Naive thymus-derived CD8-positive, alpha-beta T cell (primary cell): ENCODE measurements around the gene IQSEC3. TPM values are rescaled to one million over a fixed set of nuclear protein-coding genes. Genes with fewer than 3 reads are reported as not detected.

Experiments used
- ATAC-seq, 2 donors: fragments of 150-1000 bp; cut with Tn5 transposase in 1 of 2; sonication (Bioruptor Pico), chemical (Tn5 transposase) in 1 of 2; 1 replicate in 1 of 2; 2 replicates in 1 of 2; pipeline ENCODE4 v1.10.0; 2021; ENCODE audit warnings: mild to moderate bottlenecking in 2 of 2, moderate library complexity in 2 of 2
- POLR2A ChIA-PET: fragments of 350-600 bp; sonication (Branson Sonifier 250); formaldehyde crosslinking; loops from one replicate; lab custom pipeline; 2021; ENCODE audit warnings: antibody characterized with exemption; lab: Charles Lee
- DNase-seq, 10 donors: peaks; one replicate each; pipeline versions ENCODE4 v3.0.0 to v3.0.0-alpha.2; 2020 to 2022
- H3K27ac Mint-ChIP-seq, 10 donors: one replicate each; pipeline ENCODE4 v1.8.0; 2020 to 2022; ENCODE audit warnings: mild to moderate bottlenecking in 10 of 10, mixed read lengths in 10 of 10, moderate library complexity in 4 of 10, inconsistent platforms in 1 of 10
- H3K27me3 Mint-ChIP-seq, 5 donors: one replicate each; pipeline ENCODE4 v1.8.0; 2021 to 2022; ENCODE audit warnings: mixed read lengths in 5 of 5
- H3K36me3 Mint-ChIP-seq, 3 donors: one replicate each; pipeline ENCODE4 v1.8.0; 2020 to 2022; ENCODE audit warnings: mixed read lengths in 3 of 3, mild to moderate bottlenecking in 2 of 3, inconsistent platforms in 1 of 3
- H3K4me1 Mint-ChIP-seq, 4 donors: one replicate each; pipeline ENCODE4 v1.8.0; 2021 to 2022; ENCODE audit warnings: mixed read lengths in 4 of 4
- H3K4me3 Mint-ChIP-seq, 10 donors: one replicate each; pipeline ENCODE4 v1.8.0; 2020 to 2022; ENCODE audit warnings: mild to moderate bottlenecking in 10 of 10, mixed read lengths in 10 of 10, moderate library complexity in 6 of 10, inconsistent platforms in 1 of 10
- H3K9me3 Mint-ChIP-seq, 9 donors: one replicate each; pipeline ENCODE4 v1.8.0; 2020 to 2022; ENCODE audit warnings: mixed read lengths in 9 of 9, mild to moderate bottlenecking in 3 of 9, inconsistent platforms in 1 of 9, moderate library complexity in 1 of 9
- polyA plus RNA-seq, 3 donors: library from polyadenylated mRNA; unstranded; fragments of 300-500 nt; fragmentation: Illumina TruSeq; gene quantifications; one replicate each; pipeline ENCODE4 v1.2.3, GENCODE V29; 2021
- total RNA-seq, 8 experiments: library from RNA in 2 of 8; stranded (reverse) in 2 of 8; gene quantifications; one replicate each; pipeline ENCODE4 v1.2.3 and lab custom pipeline; 2021 to 2026

The IQSEC3 gene
- total and polyA plus RNA-seq, 5 experiments from 2014 or later, result 0.42 to 19.3 (median 1.1) TPM

- POLR2A ChIA-PET, result no interaction called here
- Mint-ChIP-seq H3K36me3 (no peaks in the 10 kb centered on the region), H3K4me1 (peaks cover 8 to 12% (median 10%) of the 10 kb centered on the region in 4 donors), H3K4me3 (no peak overlapping the region), H3K27ac (no peak overlapping the region), H3K27me3 (peaks cover 0 to 13% (median 0%) of the 10 kb centered on the region in 5 donors), H3K9me3 (no peaks in the 10 kb centered on the region)
- no peak for DNase-seq
- no peak for ATAC-seq
Observed at GRCh38 chr12:156945-157344, 90.4 kb downstream of the IQSEC3 start.

GRCh38 chr12:157644-158043 lies 91.1 kb downstream of the IQSEC3 start:
- Mint-ChIP-seq H3K27ac (no peak overlapping the region), H3K36me3 (no peaks in the 10 kb centered on the region), H3K4me1 (peaks cover 7 to 9% (median 8%) of the 10 kb centered on the region in 4 donors), H3K4me3 (no peak overlapping the region), H3K27me3 (peaks cover 0 to 9% (median 0%) of the 10 kb centered on the region in 5 donors), H3K9me3 (no peaks in the 10 kb centered on the region)
- no peak for ATAC-seq
- no peak for DNase-seq
- POLR2A ChIA-PET, result no interaction called here

GRCh38 chr12:159156-159782 lies 92.7 kb downstream of the IQSEC3 start:
- ATAC-seq, result no peak
- Mint-ChIP-seq H3K4me3 (no peak overlapping the region), H3K27ac (no peak overlapping the region), H3K4me1 (peaks cover 0 to 2% (median 0%) of the 10 kb centered on the region in 4 donors), H3K27me3 (peaks cover 0 to 5% (median 0%) of the 10 kb centered on the region in 5 donors), H3K9me3 (no peaks in the 10 kb centered on the region), H3K36me3 (no peaks in the 10 kb centered on the region)
- no peak for DNase-seq
- POLR2A ChIA-PET, result no interaction called here

- Mint-ChIP-seq H3K27ac (no peak overlapping the region), H3K36me3 (no peaks in the 10 kb centered on the region), H3K9me3 (no peaks in the 10 kb centered on the region), H3K4me1 (peaks cover 0 to 2% (median 0%) of the 10 kb centered on the region in 4 donors), H3K4me3 (no peak overlapping the region), H3K27me3 (peaks cover 0 to 7% (median 0%) of the 10 kb centered on the region in 5 donors)
- POLR2A ChIA-PET, result no interaction called here
- no peak for ATAC-seq
- no peak for DNase-seq
Observed at GRCh38 chr12:160858-161257, 94.3 kb downstream of the IQSEC3 start.

- DNase-seq (no peak), ATAC-seq (no peak)
- Mint-ChIP-seq H3K4me3 (no peak overlapping the region), H3K36me3 (no peaks in the 10 kb centered on the region), H3K27ac (peak overlapping the region in 1 of 10 donors; percentile 36), H3K9me3 (no peaks in the 10 kb centered on the region), H3K4me1 (peaks cover 0 to 5% (median 0%) of the 10 kb centered on the region in 4 donors), H3K27me3 (peaks cover 0 to 8% (median 4%) of the 10 kb centered on the region in 5 donors)
- POLR2A ChIA-PET, result no interaction called here
Observed at GRCh38 chr12:161823-162222, 95.3 kb downstream of the IQSEC3 start.

- Mint-ChIP-seq H3K4me1 (peaks cover 0 to 5% (median 0%) of the 10 kb centered on the region in 4 donors), H3K9me3 (no peaks in the 10 kb centered on the region), H3K27ac (peak overlapping the region in 4 of 10 donors; percentile 18 to 65 (median 42)), H3K27me3 (peaks cover 0 to 11% (median 6%) of the 10 kb centered on the region in 5 donors), H3K4me3 (no peak overlapping the region), H3K36me3 (no peaks in the 10 kb centered on the region)
- ATAC-seq (no peak), DNase-seq (no peak)
- POLR2A ChIA-PET, result no interaction called here
Observed at GRCh38 chr12:162467-163307, 96.1 kb downstream of the IQSEC3 start.

- ATAC-seq, result no peak
- peaks cover under 1 to 7% (median 2%) of the 10 kb centered on the region in 4 donors for H3K4me1 Mint-ChIP-seq
- H3K27me3 Mint-ChIP-seq, result peaks cover 0 to 11% (median 6%) of the 10 kb centered on the region in 5 donors
- DNase-seq, result no peak
- H3K4me3 Mint-ChIP-seq, result no peak overlapping the region
- no peaks in the 10 kb centered on the region for H3K36me3 Mint-ChIP-seq
- no peaks in the 10 kb centered on the region for H3K9me3 Mint-ChIP-seq
- POLR2A ChIA-PET, result no interaction called here
- no peak overlapping the region for H3K27ac Mint-ChIP-seq
Observed at GRCh38 chr12:163406-163986, 96.9 kb downstream of the IQSEC3 start.

GRCh38 chr12:164207-164606 lies 97.6 kb downstream of the IQSEC3 start:
- Mint-ChIP-seq H3K36me3 (no peaks in the 10 kb centered on the region), H3K27ac (peak overlapping the region in 1 of 10 donors; percentile 83), H3K27me3 (peaks cover 0 to 11% (median 6%) of the 10 kb centered on the region in 5 donors), H3K9me3 (no peaks in the 10 kb centered on the region), H3K4me3 (no peak overlapping the region), H3K4me1 (peaks cover 8 to 10% (median 8%) of the 10 kb centered on the region in 4 donors)
- DNase-seq (no peak), ATAC-seq (no peak)
- POLR2A ChIA-PET, result no interaction called here

GRCh38 chr12:165862-166368 lies 99.3 kb downstream of the IQSEC3 start:
- DNase-seq (no peak), ATAC-seq (no peak)
- Mint-ChIP-seq H3K27me3 (peaks cover 0 to 12% (median 7%) of the 10 kb centered on the region in 5 donors), H3K36me3 (no peaks in the 10 kb centered on the region), H3K27ac (no peak overlapping the region), H3K4me3 (no peak overlapping the region), H3K4me1 (peaks cover 15 to 19% (median 17%) of the 10 kb centered on the region in 4 donors), H3K9me3 (no peaks in the 10 kb centered on the region)
- POLR2A ChIA-PET, result no interaction called here

- Mint-ChIP-seq H3K4me1 (peaks cover 15 to 19% (median 17%) of the 10 kb centered on the region in 4 donors), H3K4me3 (no peak overlapping the region), H3K27ac (no peak overlapping the region), H3K27me3 (peaks cover 0 to 12% (median 10%) of the 10 kb centered on the region in 5 donors), H3K36me3 (no peaks in the 10 kb centered on the region), H3K9me3 (no peaks in the 10 kb centered on the region)
- POLR2A ChIA-PET, result no interaction called here
- no peak for DNase-seq
- no peak for ATAC-seq
Observed at GRCh38 chr12:166425-167075, 100.0 kb downstream of the IQSEC3 start.

- Mint-ChIP-seq H3K9me3 (no peaks in the 10 kb centered on the region), H3K36me3 (no peaks in the 10 kb centered on the region), H3K27me3 (peaks cover 0 to 21% (median 18%) of the 10 kb centered on the region in 5 donors), H3K4me3 (no peak overlapping the region), H3K27ac (peak overlapping the region in 1 of 10 donors; percentile 5), H3K4me1 (peaks cover 16 to 19% (median 18%) of the 10 kb centered on the region in 4 donors)
- POLR2A ChIA-PET, result interaction anchor here (0.7 kb wide), 1 partner anchor 17 kb away, joined by 3 read pairs; no protein-coding TSS in a partner anchor
- ATAC-seq, result no peak
- no peak for DNase-seq
Observed at GRCh38 chr12:167959-168600, 101.5 kb downstream of the IQSEC3 start.
